DOHH2 (cell line): ENCODE measurements around the gene ZNF557.

Experiments
- CTCF ChIP-seq: fragments of 200-600 bp; sonication (generic); IDR thresholded peaks from one replicate; pipeline ENCODE4 v1.5.1; 2014; ENCODE audit warnings: antibody characterized with exemption, mild to moderate bottlenecking, low read depth, low read length; ENCODE audit not compliant: poor library complexity, severe bottlenecking
- EZH2phosphoT487 ChIP-seq: fragments of 200-600 bp; sonication (generic); IDR thresholded peaks from 2 replicates; pipeline ENCODE4 v1.6.1; 2017; ENCODE audit warnings: borderline replicate concordance, mild to moderate bottlenecking, antibody characterized with exemption, low read length, moderate library complexity, mixed read lengths

GRCh38 chr19:7117248-7117647 lies 47.7 kb downstream of the ZNF557 start:
- TF ChIP-seq CTCF (no peak), EZH2phosphoT487 (no peak)
